HG02943 (cell line): ENCODE results near the gene RIN3.
A peak's percentile ranks its signal among the peaks of the same experiment; 100 is the strongest.

Source experiments
- ATAC-seq: cut with Tn5 transposase; IDR thresholded peaks from one replicate; pipeline ENCODE4 v1.9.1; 2021; ENCODE audit warnings: mild to moderate bottlenecking, low read depth, moderate library complexity; ENCODE audit not compliant: unreplicated experiment

Gene RIN3

GRCh38 chr14:92551044-92551841 is 37.7 kb downstream of the RIN3 start:
- ATAC-seq, result no peak

GRCh38 chr14:92552066-92552465 is 38.5 kb downstream of the RIN3 start:
- no peak for ATAC-seq

GRCh38 chr14:92553438-92553837 is 39.9 kb downstream of the RIN3 start:
- ATAC-seq, result no peak

GRCh38 chr14:92555465-92556111 is 42.0 kb downstream of the RIN3 start:
- no peak for ATAC-seq

- ATAC-seq, result no peak
These were observed 42.7 kb downstream of the RIN3 start for GRCh38 chr14:92556255-92556741.

GRCh38 chr14:92556863-92557543 is 43.4 kb downstream of the RIN3 start:
- no peak for ATAC-seq

- ATAC-seq, result no peak
These were observed 43.9 kb downstream of the RIN3 start for GRCh38 chr14:92557544-92557912.

GRCh38 chr14:92558319-92558718 is 44.7 kb downstream of the RIN3 start:
- ATAC-seq, result no peak

GRCh38 chr14:92559486-92559885 is 45.9 kb downstream of the RIN3 start:
- no peak for ATAC-seq

GRCh38 chr14:92560106-92560865 is 46.7 kb downstream of the RIN3 start:
- no peak for ATAC-seq

GRCh38 chr14:92561906-92562479 is 48.4 kb downstream of the RIN3 start:
- ATAC-seq, result no peak

- no peak for ATAC-seq
These were observed 49.8 kb downstream of the RIN3 start for GRCh38 chr14:92563359-92563758.

- no peak for ATAC-seq
These were observed 50.2 kb downstream of the RIN3 start for GRCh38 chr14:92563765-92564285.

GRCh38 chr14:92564344-92565039 is 50.9 kb downstream of the RIN3 start:
- ATAC-seq, result no peak

GRCh38 chr14:92565040-92565717 is 51.6 kb downstream of the RIN3 start:
- no peak for ATAC-seq

- ATAC-seq, result no peak
These were observed 52.1 kb downstream of the RIN3 start for GRCh38 chr14:92565718-92566115.

GRCh38 chr14:92567173-92567725 is 53.7 kb downstream of the RIN3 start:
- ATAC-seq, result no peak

GRCh38 chr14:92568621-92569479 is 55.3 kb downstream of the RIN3 start:
- ATAC-seq, result peak; percentile 77
